Measurements from ENCODE around the gene EFCAB12.

The EFCAB12 gene

DNA sequence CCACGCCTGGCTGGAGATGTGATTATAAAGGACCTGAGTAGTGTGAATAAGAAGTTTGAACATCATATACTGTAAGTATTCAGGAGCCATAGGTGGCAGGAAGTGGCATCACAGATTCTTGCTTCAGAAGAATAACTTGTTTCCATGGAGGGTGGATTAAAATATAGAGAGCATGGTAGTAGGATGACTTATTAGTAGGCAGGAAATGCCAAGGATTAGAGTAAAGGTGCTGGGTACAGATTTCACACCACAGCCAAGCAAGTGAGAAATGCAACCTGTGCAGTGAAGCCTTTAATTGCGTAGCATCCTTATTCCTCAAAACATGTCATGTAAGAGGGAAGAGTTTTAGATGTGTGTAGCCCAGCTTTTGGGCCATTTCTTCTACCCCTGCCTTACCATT, 42.4 kb upstream of the EFCAB12 start:
- no peak for DNase-seq (ENCODE audit: low read depth)
- TF ChIP-seq CTCF (conservative IDR thresholded peaks at IDR 0.05; ENCODE audit: low read depth, low read length): no peak
- no peak overlapping the region for H3K4me3 ChIP-seq (ENCODE audit: low read depth, low read length)

DNA sequence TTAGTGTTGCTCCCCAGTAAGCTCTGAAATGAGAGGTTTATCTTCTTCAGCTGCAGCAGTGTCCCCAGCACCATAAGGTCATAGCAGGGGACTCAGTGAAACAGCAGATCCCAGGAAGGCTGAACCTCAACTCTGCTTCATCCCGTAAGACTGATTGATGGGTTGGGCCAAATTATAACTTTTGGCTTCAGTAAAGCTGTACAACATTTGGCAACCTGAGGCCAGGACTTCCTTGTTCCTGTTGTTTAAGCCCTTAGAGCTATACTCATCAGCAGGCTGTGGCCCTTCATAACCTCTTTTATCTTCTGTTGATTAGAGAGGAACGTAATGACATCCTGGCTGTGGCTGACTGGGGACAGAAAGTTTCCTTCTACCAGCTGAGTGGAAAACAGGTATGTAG, 40.6 kb upstream of the EFCAB12 start:
- TF ChIP-seq CTCF (conservative IDR thresholded peaks at IDR 0.05; ENCODE audit: low read depth, low read length): no peak
- DNase-seq (ENCODE audit: low read depth): no peak
- H3K4me3 ChIP-seq (ENCODE audit: low read depth, low read length): no peak overlapping the region

- no peak for TF ChIP-seq CTCF (conservative IDR thresholded peaks at IDR 0.05; ENCODE audit: low read depth, low read length)
- no peak overlapping the region for H3K4me3 ChIP-seq (ENCODE audit: low read depth, low read length)
- DNase-seq (ENCODE audit: low read depth): no peak
These were observed 39.5 kb upstream of the EFCAB12 start for GRCh38 chr3:129467932-129468331.

DNA sequence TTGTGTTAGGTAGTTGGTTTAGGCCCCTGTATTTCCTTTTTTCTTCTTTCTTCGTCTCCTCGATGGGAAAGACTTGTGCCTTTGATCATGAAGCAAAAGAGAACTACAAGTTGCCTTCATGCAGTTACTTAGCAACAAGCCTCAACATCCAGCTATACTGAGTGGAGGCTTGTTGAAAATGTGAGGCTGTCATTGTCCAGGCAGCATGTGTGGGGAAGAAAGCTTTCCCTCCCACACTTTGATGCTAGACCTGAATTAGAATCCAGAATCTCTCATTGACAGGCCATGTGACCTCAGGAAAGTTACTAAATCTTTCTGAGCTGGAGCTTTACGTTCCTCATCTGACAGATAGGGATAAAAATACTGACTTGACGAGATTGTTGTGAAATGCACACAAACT, 35.3 kb upstream of the EFCAB12 start:
- TF ChIP-seq CTCF (conservative IDR thresholded peaks at IDR 0.05; ENCODE audit: low read depth, low read length): no peak
- H3K4me3 ChIP-seq (ENCODE audit: low read depth, low read length): no peak overlapping the region
- DNase-seq (ENCODE audit: low read depth): no peak

DNA sequence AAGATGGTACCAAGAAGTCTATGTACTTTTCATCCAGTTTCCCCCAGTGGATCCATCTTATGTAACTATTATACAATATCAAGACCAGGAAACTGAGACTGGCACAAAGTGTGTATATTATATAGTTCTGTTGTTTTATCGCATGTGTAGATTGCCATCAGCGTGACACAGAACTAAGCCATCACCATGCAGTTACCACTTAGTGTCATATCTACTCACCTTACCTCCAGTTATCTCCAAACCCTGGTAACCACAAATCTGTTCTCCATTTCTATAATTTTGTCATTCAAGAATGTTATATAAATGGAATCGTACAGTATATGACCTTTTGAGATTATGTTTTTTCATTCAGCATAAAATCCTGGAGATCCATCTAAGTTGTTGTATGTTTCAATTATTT, 34.7 kb upstream of the EFCAB12 start:
- TF ChIP-seq CTCF (conservative IDR thresholded peaks at IDR 0.05; ENCODE audit: low read depth, low read length): no peak
- no peak for DNase-seq (ENCODE audit: low read depth)
- no peak overlapping the region for H3K4me3 ChIP-seq (ENCODE audit: low read depth, low read length)

DNA sequence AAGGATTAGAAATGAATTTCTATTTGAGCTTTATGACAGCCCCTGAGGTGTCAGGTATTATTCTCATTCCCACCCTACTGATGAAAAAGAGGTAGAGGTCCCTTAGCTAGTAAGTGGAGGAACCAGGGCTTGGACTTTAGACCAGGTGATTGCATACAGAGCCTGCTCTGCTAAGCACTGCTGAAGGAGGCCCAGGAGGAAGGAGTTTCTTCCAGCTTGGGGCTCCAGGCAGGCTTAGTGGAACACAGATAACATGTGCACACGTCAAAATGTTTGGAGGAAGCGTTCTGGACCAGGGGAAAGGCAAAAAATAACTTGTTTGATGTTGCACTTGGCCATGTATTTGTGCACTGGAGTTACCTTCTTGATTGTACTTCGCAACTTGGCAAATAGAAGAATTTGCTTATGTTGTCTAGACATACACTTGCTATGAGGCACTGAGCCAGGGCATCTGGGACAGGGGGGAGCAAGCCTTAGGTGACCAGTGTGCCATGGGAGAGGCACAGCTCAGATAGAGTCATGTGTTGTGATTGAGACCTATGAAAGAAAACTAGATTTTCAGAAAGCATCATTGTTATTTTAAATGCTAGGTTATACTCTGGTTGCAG, 34.0 kb upstream of the EFCAB12 start:
- no peak for TF ChIP-seq CTCF (conservative IDR thresholded peaks at IDR 0.05; ENCODE audit: low read depth, low read length)
- no peak overlapping the region for H3K4me3 ChIP-seq (ENCODE audit: low read depth, low read length)
- DNase-seq (ENCODE audit: low read depth): no peak

DNA sequence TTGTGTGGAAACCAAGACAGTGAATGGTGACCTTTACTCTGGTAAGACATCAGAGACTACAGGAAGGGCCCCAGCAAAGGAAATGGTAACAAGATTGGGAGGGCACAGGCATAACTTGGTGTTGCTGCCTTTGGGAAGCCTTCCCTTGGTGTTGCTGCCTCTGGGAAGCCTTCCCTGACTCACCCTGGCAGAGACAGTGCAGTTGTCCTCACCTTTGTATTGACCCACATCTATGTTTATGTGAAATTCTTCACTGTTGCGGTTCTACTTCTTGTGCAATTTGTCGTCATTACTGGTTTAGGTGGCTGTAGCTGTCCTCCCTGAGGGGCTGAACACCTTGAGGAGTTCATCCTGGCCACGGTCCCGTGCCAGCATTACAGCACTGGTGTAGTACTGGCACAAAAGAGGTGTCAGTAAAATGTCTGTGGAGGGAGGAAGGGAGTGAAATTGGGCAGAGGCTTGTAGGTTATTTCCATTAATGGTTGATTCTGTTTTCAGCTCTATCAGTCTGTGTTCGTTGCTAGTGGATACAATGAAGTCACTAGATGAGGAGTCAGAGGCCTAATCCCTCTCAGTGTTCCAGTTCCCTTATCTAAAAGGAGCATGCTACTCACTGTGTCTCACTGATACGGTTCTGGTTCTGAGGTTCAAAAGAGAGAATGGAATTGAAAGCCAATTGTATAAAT, 33.2 kb upstream of the EFCAB12 start:
- no peak for TF ChIP-seq CTCF (conservative IDR thresholded peaks at IDR 0.05; ENCODE audit: low read depth, low read length)
- no peak overlapping the region for H3K4me3 ChIP-seq (ENCODE audit: low read depth, low read length)
- DNase-seq (ENCODE audit: low read depth): peak; percentile 76

All from choroid plexus epithelial cell (primary cell).